DMS114 treated with DMSO at 0.1 percent for 48 hours (cell line): ENCODE measurements around the gene SCPEP1.

Source experiments
- DNase-seq: peaks from one replicate; lab custom pipeline; 2025; ENCODE audit not compliant: unreplicated experiment; lab: John Stamatoyannopoulos, UW

SCPEP1 gene

GRCh38 chr17:56994009-56994792 lies 16.3 kb downstream of the SCPEP1 start:
- DNase-seq, result no peak

- no peak for DNase-seq
These were observed 17.8 kb downstream of the SCPEP1 start for GRCh38 chr17:56995766-56996165.

DNA sequence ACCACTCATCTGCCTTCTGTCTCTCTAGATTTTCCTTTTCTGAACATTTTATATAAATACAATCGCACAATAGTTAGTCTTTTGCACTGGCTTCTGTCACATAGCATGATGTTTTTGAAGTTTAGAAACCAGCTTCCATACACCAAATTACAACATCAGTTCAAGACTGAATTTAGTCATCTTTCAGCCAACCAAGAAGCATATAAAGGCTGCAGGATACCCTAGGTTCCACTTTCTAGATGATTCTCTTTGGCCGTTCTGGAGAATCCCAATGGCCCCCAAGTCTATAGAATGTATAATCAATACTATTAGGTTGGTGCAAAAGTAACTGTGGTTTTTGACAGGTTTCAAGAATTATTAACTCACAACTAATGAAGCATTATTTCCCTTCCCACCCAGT lies 19.4 kb downstream of the SCPEP1 start:
- no peak for DNase-seq

- DNase-seq, result no peak
These were observed 23.6 kb downstream of the SCPEP1 start for GRCh38 chr17:57001541-57001940.

GRCh38 chr17:57002904-57003303 lies 25.0 kb downstream of the SCPEP1 start:
- DNase-seq, result no peak

- no peak for DNase-seq
These were observed 27.1 kb downstream of the SCPEP1 start for GRCh38 chr17:57004944-57005579.

GRCh38 chr17:57006040-57006439 lies 28.1 kb downstream of the SCPEP1 start:
- DNase-seq, result no peak

DNA sequence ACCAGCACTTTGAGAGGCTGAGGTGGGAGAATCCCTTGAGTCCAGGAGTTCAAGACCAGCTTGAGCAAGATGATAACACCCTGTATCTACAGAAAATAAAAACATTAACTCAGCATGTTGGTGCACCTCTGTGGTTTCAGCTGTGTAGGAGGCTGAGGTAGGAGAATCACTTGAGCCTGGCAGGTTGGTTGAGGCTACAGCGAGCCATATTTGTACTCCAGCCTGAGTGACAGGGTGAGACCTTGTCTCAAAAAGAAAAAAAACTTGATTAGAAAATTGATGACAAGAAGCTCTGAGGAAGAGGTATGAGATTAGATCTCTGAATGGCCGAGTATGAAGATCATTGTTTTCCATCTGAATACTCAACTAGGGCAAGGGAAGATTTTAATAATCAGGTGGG lies 31.0 kb downstream of the SCPEP1 start:
- DNase-seq, result no peak

DNA sequence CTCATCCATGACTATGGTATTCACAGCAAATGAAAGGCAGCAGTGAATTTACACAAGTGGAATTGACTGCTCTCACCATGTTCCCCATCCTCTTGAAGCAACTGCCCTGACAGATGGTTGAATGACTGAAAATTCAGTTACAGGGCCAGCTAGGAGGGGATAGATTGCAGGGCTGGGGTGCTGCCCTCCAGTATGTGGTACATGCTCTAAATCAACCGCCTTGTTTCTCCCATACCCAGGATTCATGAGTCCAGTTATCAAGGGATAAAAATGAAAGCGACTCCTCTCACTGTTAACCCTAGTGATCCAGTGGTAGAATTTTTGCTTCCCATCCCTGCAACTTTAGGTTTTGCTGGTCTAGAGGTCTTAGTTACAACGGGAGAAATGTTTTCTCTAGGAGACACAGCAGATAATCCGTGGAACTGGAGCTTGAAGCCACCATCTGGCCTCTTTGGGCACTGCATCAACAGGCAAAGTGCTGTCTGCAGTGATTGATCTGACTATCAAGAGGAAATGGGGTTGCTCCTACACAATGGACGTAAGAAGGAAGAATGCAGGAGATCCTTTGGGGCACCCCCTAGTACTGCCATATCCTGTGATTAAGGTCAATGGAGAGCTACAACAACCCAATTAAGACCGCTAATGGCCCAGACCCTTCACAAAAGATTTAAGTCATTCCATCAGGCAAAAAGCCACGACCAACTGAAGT lies 32.0 kb downstream of the SCPEP1 start:
- DNase-seq, result peak; percentile 24

- DNase-seq, result no peak
These were observed 32.6 kb downstream of the SCPEP1 start for GRCh38 chr17:57010487-57010886.

- no peak for DNase-seq
These were observed 33.6 kb downstream of the SCPEP1 start for GRCh38 chr17:57011491-57012015.

DNA sequence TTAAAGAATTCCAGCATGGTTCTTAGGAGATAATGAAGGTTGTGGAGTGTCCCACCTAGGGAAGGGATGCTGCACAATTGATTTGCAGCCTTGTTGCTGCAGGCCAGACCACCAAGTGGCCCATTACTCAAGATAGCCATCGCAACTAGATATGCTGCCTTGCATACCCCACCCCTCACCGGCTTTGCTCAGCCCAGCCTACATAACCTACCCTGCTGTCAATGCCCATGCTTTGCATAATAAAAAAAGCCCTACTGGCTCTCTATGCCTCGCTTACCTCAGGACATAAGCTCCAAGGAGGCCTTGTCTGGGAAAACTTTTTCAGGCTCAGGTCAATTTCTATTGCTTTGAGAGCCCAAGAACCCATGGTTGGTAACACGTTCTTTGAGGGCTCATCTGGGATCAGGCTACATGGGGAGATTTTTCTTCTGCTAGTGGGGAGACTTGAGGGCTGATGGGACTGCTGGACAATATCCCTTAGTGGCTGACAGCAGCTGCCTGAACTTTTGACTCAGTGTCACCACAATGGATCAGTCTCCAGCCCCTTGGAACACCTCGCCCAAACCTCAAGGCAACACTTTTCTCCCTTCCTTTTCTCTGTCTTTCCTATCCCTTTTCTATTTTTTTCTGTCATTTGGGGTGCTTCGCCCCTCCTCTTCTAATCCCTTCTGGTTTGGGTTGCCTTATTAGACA lies 38.3 kb downstream of the SCPEP1 start:
- no peak for DNase-seq

- DNase-seq, result no peak
These were observed 38.8 kb downstream of the SCPEP1 start for GRCh38 chr17:57016764-57017116.

GRCh38 chr17:57017625-57018024 lies 39.7 kb downstream of the SCPEP1 start:
- no peak for DNase-seq

DNA sequence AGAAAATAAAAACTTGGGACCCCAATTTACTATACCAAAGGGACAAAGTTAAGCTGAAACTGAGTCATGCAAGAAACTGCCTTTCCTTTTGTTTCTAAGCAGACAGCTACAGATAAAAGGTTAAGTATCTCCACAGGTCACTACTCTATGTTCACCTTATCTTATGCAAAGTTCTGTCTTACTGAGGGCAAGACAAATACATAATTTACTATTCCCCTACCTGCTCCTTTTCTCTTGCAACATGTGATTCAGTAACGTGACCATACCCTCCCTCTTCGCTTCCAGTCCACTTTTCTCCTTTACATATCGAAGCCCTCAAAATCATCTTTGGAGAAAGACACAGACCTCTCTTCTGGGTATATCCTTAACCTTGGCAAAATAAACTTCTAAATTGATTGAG lies 42.3 kb downstream of the SCPEP1 start:
- DNase-seq, result no peak

DNA sequence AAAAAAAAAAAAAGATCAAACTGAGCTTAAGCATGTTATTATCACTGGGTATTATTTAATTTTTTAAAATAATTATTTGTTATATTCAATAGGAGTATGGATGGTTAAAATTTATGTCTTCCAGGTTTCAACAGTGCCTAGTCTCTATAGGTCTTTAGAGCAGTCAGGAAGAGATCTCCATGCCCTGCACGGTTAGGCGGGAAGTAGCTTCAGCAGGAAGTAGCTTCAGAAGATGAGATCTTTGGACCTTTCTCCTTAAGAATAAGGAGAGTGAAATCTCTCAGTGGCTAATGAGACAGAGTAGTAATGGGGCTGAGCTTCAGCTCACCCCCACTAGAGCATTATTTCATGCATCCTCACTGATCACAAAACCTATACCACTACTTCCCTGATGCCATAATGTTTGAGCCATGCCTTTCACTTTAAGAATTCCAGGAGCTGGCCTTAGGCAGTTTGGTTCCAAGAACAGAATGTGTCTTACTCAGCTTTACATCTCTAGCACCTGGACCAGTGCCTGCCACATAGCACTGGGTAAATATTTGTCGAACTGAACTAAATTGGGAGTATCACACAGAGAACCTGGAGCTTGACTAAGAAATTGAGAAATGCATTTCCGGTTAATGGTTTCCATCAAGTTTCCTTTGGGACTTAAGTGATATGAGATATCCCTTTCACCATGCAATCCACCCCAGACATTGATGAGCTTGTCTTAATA lies 43.5 kb downstream of the SCPEP1 start:
- DNase-seq, result no peak

DNA sequence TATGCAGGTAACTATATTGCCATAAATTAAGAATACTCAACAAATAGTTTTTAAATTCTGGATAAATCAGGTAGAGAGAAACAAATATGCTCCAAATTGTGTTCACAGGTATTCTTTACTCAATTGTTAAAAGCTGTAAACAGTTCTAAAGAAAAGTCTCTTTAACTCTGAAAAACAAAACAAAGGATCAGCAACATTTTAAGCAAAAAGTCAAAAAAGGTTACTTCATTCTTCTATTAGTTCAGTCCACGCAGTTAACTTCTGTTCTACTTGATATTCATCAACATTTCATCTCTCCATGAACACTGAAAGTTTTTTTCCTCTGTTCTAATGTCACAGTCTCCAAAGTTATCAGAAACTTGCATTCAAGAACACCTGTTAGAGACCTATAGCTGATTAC lies 47.9 kb downstream of the SCPEP1 start:
- DNase-seq, result no peak

- no peak for DNase-seq
These were observed 49.9 kb downstream of the SCPEP1 start for GRCh38 chr17:57027852-57028251.

- no peak for DNase-seq
These were observed 54.4 kb downstream of the SCPEP1 start for GRCh38 chr17:57032343-57032742.

GRCh38 chr17:57033296-57033695 lies 55.4 kb downstream of the SCPEP1 start:
- no peak for DNase-seq
